Suppressor macrophage treated with lipopolysaccharide for 1 hour (primary cell): ENCODE results near the gene LLPH.
"Not testable (repeated sequence)": the region's sequence is repeated elsewhere in the genome, so short reads cannot be mapped to it uniquely, and the experiment has no call there.

Experiments
- DNase-seq, 3 donors: peaks; one replicate each; pipeline ENCODE4 v3.0.0-alpha.2; 2020 to 2022

The LLPH gene

GRCh38 chr12:66130267-66131066 is at the start of gene LLPH:
Gene LLPH (minus strand): TSS chr12:66130750. CDS start chr12:66129106, 1,644 bp downstream.
- DNase-seq = peak; percentile 92 to 95 (median 94)

- DNase-seq = peak; percentile 56 to 83 (median 78)
Observed at GRCh38 chr12:66176105-66176900, 45.8 kb upstream of the LLPH start.

- not testable (repeated sequence) for DNase-seq
Observed at GRCh38 chr12:66174391-66175325, 44.1 kb upstream of the LLPH start.

- DNase-seq = no peak
Observed at GRCh38 chr12:66170606-66171005, 40.1 kb upstream of the LLPH start.

- DNase-seq = peak; percentile 96 to 97 (median 97)
Observed at GRCh38 chr12:66169221-66170170, 38.9 kb upstream of the LLPH start, which contains the start of gene TMBIM4. Gene TMBIM4 (minus strand): TSS chr12:66169996. CDS start chr12:66169951, 45 bp downstream.

- DNase-seq = no peak
Observed at GRCh38 chr12:66168410-66168809, 37.9 kb upstream of the LLPH start.

- no peak for DNase-seq
Observed at GRCh38 chr12:66166561-66166960, 36.0 kb upstream of the LLPH start.

- no peak for DNase-seq
Observed at GRCh38 chr12:66165141-66165540, 34.6 kb upstream of the LLPH start.

GRCh38 chr12:66164349-66164821 is 33.8 kb upstream of the LLPH start:
- no peak for DNase-seq

GRCh38 chr12:66163289-66163688 is 32.7 kb upstream of the LLPH start:
- peak; percentile 47 to 56 (median 54) for DNase-seq

GRCh38 chr12:66162701-66163100 is 32.2 kb upstream of the LLPH start:
- DNase-seq = no peak

- DNase-seq = no peak
Observed at GRCh38 chr12:66160704-66161103, 30.2 kb upstream of the LLPH start.

- peak; percentile 29 to 54 (median 34) for DNase-seq
Observed at GRCh38 chr12:66159123-66159522, 28.6 kb upstream of the LLPH start.

GRCh38 chr12:66156654-66157053 is 26.1 kb upstream of the LLPH start:
- no peak for DNase-seq

GRCh38 chr12:66154776-66155175 is 24.2 kb upstream of the LLPH start:
- no peak for DNase-seq

- DNase-seq = peak in 2 of 3 donors; percentile 49 to 68
Observed at GRCh38 chr12:66152732-66153131, 22.2 kb upstream of the LLPH start.

- peak; percentile 76 to 87 (median 76) for DNase-seq
Observed at GRCh38 chr12:66149702-66150398, 19.3 kb upstream of the LLPH start.

GRCh38 chr12:66144791-66145754 is 14.5 kb upstream of the LLPH start:
- DNase-seq = peak; percentile 65 to 82 (median 79)

GRCh38 chr12:66143868-66144267 is 13.3 kb upstream of the LLPH start:
- no peak for DNase-seq
